ENCODE results near the gene F5. TPM values are rescaled to one million over a fixed set of nuclear protein-coding genes. Genes with fewer than 3 reads are reported as not detected.

F5 gene
- polyA plus RNA-seq, 3 donors, result 6.5 to 14.5 (median 7.1) TPM

GRCh38 chr1:169486281-169487051, 99.8 kb downstream of the F5 start:
- no peaks in the 10 kb centered on the region for H3K36me3 ChIP-seq (replicated peaks in 1 of 2; ENCODE audit: control insufficient read depth in 1 of 2, insufficient read depth in 2 of 2, low read length in 2 of 2)
- TF ChIP-seq, protein P1, sequence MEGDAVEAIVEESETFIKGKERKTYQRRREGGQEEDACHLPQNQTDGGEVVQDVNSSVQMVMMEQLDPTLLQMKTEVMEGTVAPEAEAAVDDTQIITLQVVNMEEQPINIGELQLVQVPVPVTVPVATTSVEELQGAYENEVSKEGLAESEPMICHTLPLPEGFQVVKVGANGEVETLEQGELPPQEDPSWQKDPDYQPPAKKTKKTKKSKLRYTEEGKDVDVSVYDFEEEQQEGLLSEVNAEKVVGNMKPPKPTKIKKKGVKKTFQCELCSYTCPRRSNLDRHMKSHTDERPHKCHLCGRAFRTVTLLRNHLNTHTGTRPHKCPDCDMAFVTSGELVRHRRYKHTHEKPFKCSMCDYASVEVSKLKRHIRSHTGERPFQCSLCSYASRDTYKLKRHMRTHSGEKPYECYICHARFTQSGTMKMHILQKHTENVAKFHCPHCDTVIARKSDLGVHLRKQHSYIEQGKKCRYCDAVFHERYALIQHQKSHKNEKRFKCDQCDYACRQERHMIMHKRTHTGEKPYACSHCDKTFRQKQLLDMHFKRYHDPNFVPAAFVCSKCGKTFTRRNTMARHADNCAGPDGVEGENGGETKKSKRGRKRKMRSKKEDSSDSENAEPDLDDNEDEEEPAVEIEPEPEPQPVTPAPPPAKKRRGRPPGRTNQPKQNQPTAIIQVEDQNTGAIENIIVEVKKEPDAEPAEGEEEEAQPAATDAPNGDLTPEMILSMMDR (IDR thresholded peaks at IDR 0.05), result no peak
- Mint-ChIP-seq H3K36me3 (peaks cover 0 to under 1% of the 10 kb centered on the region in 2 donors), H3K4me3 (peak overlapping the region; percentile 95 to 98), H3K9me3 (peaks cover 0 to 2% (median 0%) of the 10 kb centered on the region in 7 donors), H3K27me3 (ENCODE audit: low read depth in 3 of 3) (peaks cover 0 to 3% (median 3%) of the 10 kb centered on the region in 3 donors), H3K27ac (peak overlapping the region; percentile 89 to 97 (median 93)), H3K4me1 (peaks cover 37% of the 10 kb centered on the region)
- no peaks in the 10 kb centered on the region for H4K20me1 ChIP-seq (ENCODE audit: insufficient read depth, low read length)
- H3K4me3 ChIP-seq (replicated peaks in 1 of 3; ENCODE audit: low read depth in 2 of 3, low read length in 3 of 3), result peak overlapping the region; percentile 56 to 79 (median 70)
- peak; percentile 25 to 55 (median 30) for DNase-seq
- H3K27me3 ChIP-seq (ENCODE audit: control insufficient read depth in 2 of 2, insufficient read depth in 2 of 2, low read length in 2 of 2), result no peaks in the 10 kb centered on the region
- H3K9ac ChIP-seq (ENCODE audit: insufficient read depth, low read length, poor library complexity, severe bottlenecking), result peak overlapping the region; percentile 90
- H3K9me3 ChIP-seq (replicated peaks in 1 of 2; ENCODE audit: control insufficient read depth in 1 of 2, insufficient read depth in 1 of 2, low read length in 2 of 2), result no peaks in the 10 kb centered on the region
- H3K4me1 ChIP-seq (ENCODE audit: control insufficient read depth in 1 of 2, insufficient read depth in 2 of 2, low read length in 2 of 2), result peaks cover 31 to 36% of the 10 kb centered on the region in 2 donors
- WGBS (ENCODE audit: insufficient coverage), result 0% methylated on average over 2 of the region's 14 CpGs
- H3K79me2 ChIP-seq (ENCODE audit: insufficient read depth, low read length), result peaks cover 26% of the 10 kb centered on the region
- peak overlapping the region; percentile 77 for H2AFZ ChIP-seq (ENCODE audit: insufficient read depth, low read depth, low read length, poor library complexity, severe bottlenecking)
- peak overlapping the region; percentile 82 for H3K4me2 ChIP-seq (replicated peaks; ENCODE audit: extremely low read depth, low read length, poor library complexity, severe bottlenecking)
- H3K27ac ChIP-seq (ENCODE audit: low read depth in 1 of 2, low read length in 2 of 2), result peak overlapping the region; percentile 83 to 87
- intact Hi-C loops (cut with micrococcal nuclease), result loop anchor here in 1 of 2 donors (5.0 kb wide), 1 partner anchor 119 kb away; the partner anchor contains the start of genes BLZF1 and NME7

DNA sequence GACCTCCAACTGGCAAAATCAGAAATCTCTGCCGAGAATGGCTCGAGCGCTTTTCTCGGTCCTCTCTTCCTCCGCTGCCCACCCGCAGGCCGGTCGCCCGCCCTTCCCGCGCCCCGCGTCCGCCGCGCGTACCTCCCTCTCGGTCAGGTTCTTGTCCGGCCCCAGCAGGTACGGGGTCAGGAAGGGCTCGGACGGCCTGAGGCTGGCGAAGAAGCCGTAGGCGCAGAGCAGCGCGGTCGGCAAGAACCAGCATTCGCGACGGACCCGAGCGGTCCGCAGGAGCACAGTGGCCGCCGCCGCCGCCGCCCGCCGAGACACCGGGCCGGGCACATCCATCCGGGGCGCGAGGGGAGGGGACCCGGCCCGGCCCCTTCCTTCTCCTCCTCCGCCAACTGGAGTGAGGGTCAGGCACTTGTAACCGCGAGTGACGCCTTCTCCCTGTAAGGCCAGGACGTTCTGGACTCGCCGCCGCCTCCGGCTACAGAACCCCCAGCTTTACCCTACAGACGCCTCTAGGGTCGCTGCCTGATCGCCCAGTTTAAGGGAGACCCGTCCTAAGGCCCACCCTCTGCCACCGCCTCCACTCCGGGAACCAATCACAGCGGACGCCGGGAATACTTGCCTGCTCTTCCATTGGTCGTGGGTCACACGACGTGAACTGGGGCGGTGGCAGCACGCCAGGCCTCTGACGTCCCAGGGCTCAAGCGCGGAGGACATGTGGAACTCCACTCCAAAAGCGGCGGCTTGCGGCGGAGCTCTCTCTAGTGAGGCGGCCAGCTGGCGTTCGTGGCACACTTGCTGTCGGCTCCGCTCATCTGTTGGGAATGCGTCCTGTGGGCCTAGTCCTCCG, 100.6 kb downstream of the F5 start, which contains the start of gene SLC19A2:
Gene SLC19A2, minus strand, starts transcription at position 514 of the 850 bp plus-strand sequence. Its CDS starts 178 bp downstream, at position 336.
- DNase-seq, result peak; percentile 97 to 98 (median 97)
- peaks cover 31 to 36% of the 10 kb centered on the region in 2 donors for H3K4me1 ChIP-seq (ENCODE audit: control insufficient read depth in 1 of 2, insufficient read depth in 2 of 2, low read length in 2 of 2)
- peaks cover 29% of the 10 kb centered on the region for H3K79me2 ChIP-seq (ENCODE audit: insufficient read depth, low read length)
- H3K4me2 ChIP-seq (replicated peaks; ENCODE audit: extremely low read depth, low read length, poor library complexity, severe bottlenecking), result peak within 1 kb of the TSS; percentile 82
- H3K4me1 Mint-ChIP-seq, result peaks cover 37% of the 10 kb centered on the region
- H2AFZ ChIP-seq (ENCODE audit: insufficient read depth, low read depth, low read length, poor library complexity, severe bottlenecking), result peak within 1 kb of the TSS; percentile 77
- WGBS (ENCODE audit: insufficient coverage), result under 1% methylated on average over 85 of the region's 85 CpGs
- H3K9me3 Mint-ChIP-seq, result peaks cover 0 to 2% (median 0%) of the 10 kb centered on the region in 7 donors
- intact Hi-C loops (cut with micrococcal nuclease), result loop anchor here in 1 of 2 donors (5.0 kb wide), 1 partner anchor 118 kb away; the partner anchor contains the start of genes BLZF1 and NME7
- H3K9ac ChIP-seq (ENCODE audit: insufficient read depth, low read length, poor library complexity, severe bottlenecking), result peak within 1 kb of the TSS; percentile 90
- no peaks in the 10 kb centered on the region for H3K27me3 ChIP-seq (ENCODE audit: control insufficient read depth in 2 of 2, insufficient read depth in 2 of 2, low read length in 2 of 2)
- H3K9me3 ChIP-seq (replicated peaks in 1 of 2; ENCODE audit: control insufficient read depth in 1 of 2, insufficient read depth in 1 of 2, low read length in 2 of 2), result no peaks in the 10 kb centered on the region
- peak within 1 kb of the TSS; percentile 89 to 97 (median 93) for H3K27ac Mint-ChIP-seq
- peak within 1 kb of the TSS; percentile 95 to 98 for H3K4me3 Mint-ChIP-seq
- H3K27ac ChIP-seq (ENCODE audit: low read depth in 1 of 2, low read length in 2 of 2), result peak within 1 kb of the TSS; percentile 83 to 87
- TF ChIP-seq, protein P1 (IDR thresholded peaks at IDR 0.05), result no peak
- H4K20me1 ChIP-seq (ENCODE audit: insufficient read depth, low read length), result no peaks in the 10 kb centered on the region
- H3K36me3 ChIP-seq (replicated peaks in 1 of 2; ENCODE audit: control insufficient read depth in 1 of 2, insufficient read depth in 2 of 2, low read length in 2 of 2), result no peaks in the 10 kb centered on the region
- peak within 1 kb of the TSS; percentile 56 to 79 (median 70) for H3K4me3 ChIP-seq (replicated peaks in 1 of 3; ENCODE audit: low read depth in 2 of 3, low read length in 3 of 3)
- peaks cover 0 to 3% (median 3%) of the 10 kb centered on the region in 3 donors for H3K27me3 Mint-ChIP-seq (ENCODE audit: low read depth in 3 of 3)
- peaks cover 2 to 5% of the 10 kb centered on the region in 2 donors for H3K36me3 Mint-ChIP-seq

All from CD14-positive monocyte (primary cell).